Measurements from ENCODE around the gene PPARA. TPM values are rescaled to one million over a fixed set of nuclear protein-coding genes. Genes with fewer than 3 reads are reported as not detected.

The PPARA gene
- polyA plus RNA-seq, 1 donor from 2014 or later: 0.43 TPM

- Histone ChIP-seq H3K9me3 (ENCODE audit: low read length) (no peaks in the 10 kb centered on the region), H3K79me2 (replicated peaks; ENCODE audit: insufficient read depth, low read length) (no peaks in the 10 kb centered on the region), H3K9me2 (ENCODE audit: insufficient read depth, low read length) (no peaks in the 10 kb centered on the region), H3F3A (ENCODE audit: insufficient read depth, low read length, poor library complexity, severe bottlenecking) (no peaks in the 10 kb centered on the region), H3K27me3 (ENCODE audit: insufficient read depth, low read depth, low read length) (no peaks in the 10 kb centered on the region), H3K9ac (ENCODE audit: low read length) (no peak overlapping the region), H3K4me2 (ENCODE audit: low read length) (no peak overlapping the region), H2AFZ (ENCODE audit: low read depth, low read length) (no peak overlapping the region), H4K20me1 (ENCODE audit: insufficient read depth) (no peaks in the 10 kb centered on the region), H3K36me3 (ENCODE audit: insufficient read depth, low read length) (no peaks in the 10 kb centered on the region), H3K4me3 (ENCODE audit: low read length) (no peak overlapping the region), H3K27ac (ENCODE audit: low read length) (no peak overlapping the region)
- TF ChIP-seq SMC3 (conservative IDR thresholded peaks at IDR 0.05; ENCODE audit: poor library complexity) (no peak), POLR2AphosphoS5 (IDR thresholded peaks at IDR 0.05) (no peak), CTCF (IDR thresholded peaks at IDR 0.05; ENCODE audit: poor library complexity, severe bottlenecking) (no peak), TAF1 (IDR thresholded peaks at IDR 0.05; ENCODE audit: low read depth) (no peak), REST (IDR thresholded peaks at IDR 0.05; ENCODE audit: borderline replicate concordance) (no peak), MXI1 (conservative IDR thresholded peaks at IDR 0.05; ENCODE audit: poor library complexity, severe bottlenecking) (no peak), RAD21 (conservative IDR thresholded peaks at IDR 0.05) (no peak), EZH2 (IDR thresholded peaks at IDR 0.05; ENCODE audit: borderline replicate concordance, insufficient read depth, low read length, poor library complexity, severe bottlenecking) (no peak), EP300 (conservative IDR thresholded peaks at IDR 0.05; ENCODE audit: poor library complexity, severe bottlenecking) (no peak)
Observed at GRCh38 chr22:46108564-46109473, 41.5 kb upstream of the PPARA start.

GRCh38 chr22:46109474-46110003 is 40.8 kb upstream of the PPARA start:
- no peak overlapping the region for H3K4me3 ChIP-seq (ENCODE audit: low read length)
- no peak overlapping the region for H3K9ac ChIP-seq (ENCODE audit: low read length)
- H4K20me1 ChIP-seq (ENCODE audit: insufficient read depth): no peaks in the 10 kb centered on the region
- no peak overlapping the region for H2AFZ ChIP-seq (ENCODE audit: low read depth, low read length)
- no peak overlapping the region for H3K4me2 ChIP-seq (ENCODE audit: low read length)
- no peaks in the 10 kb centered on the region for H3K36me3 ChIP-seq (ENCODE audit: insufficient read depth, low read length)
- H3K79me2 ChIP-seq (replicated peaks; ENCODE audit: insufficient read depth, low read length): no peaks in the 10 kb centered on the region
- no peak for TF ChIP-seq CTCF (IDR thresholded peaks at IDR 0.05; ENCODE audit: poor library complexity, severe bottlenecking)
- no peak for TF ChIP-seq EP300 (conservative IDR thresholded peaks at IDR 0.05; ENCODE audit: poor library complexity, severe bottlenecking)
- no peak for TF ChIP-seq SMC3 (conservative IDR thresholded peaks at IDR 0.05; ENCODE audit: poor library complexity)
- TF ChIP-seq MXI1 (conservative IDR thresholded peaks at IDR 0.05; ENCODE audit: poor library complexity, severe bottlenecking): no peak
- TF ChIP-seq REST (IDR thresholded peaks at IDR 0.05; ENCODE audit: borderline replicate concordance): no peak
- no peak for TF ChIP-seq TAF1 (IDR thresholded peaks at IDR 0.05; ENCODE audit: low read depth)
- no peak for TF ChIP-seq RAD21 (conservative IDR thresholded peaks at IDR 0.05)
- TF ChIP-seq EZH2 (IDR thresholded peaks at IDR 0.05; ENCODE audit: borderline replicate concordance, insufficient read depth, low read length, poor library complexity, severe bottlenecking): no peak
- no peak for TF ChIP-seq POLR2AphosphoS5 (IDR thresholded peaks at IDR 0.05)
- H3F3A ChIP-seq (ENCODE audit: insufficient read depth, low read length, poor library complexity, severe bottlenecking): no peaks in the 10 kb centered on the region
- H3K9me3 ChIP-seq (ENCODE audit: low read length): no peaks in the 10 kb centered on the region
- no peaks in the 10 kb centered on the region for H3K27me3 ChIP-seq (ENCODE audit: insufficient read depth, low read depth, low read length)
- H3K9me2 ChIP-seq (ENCODE audit: insufficient read depth, low read length): no peaks in the 10 kb centered on the region
- no peak overlapping the region for H3K27ac ChIP-seq (ENCODE audit: low read length)
